Neutrophil (primary cell): ENCODE measurements around the gene GLT6D1.

Source experiments
- H3K27ac ChIP-seq: fragments of 200-600 bp; sonication (generic); 2 replicates; pipeline ENCODE4 v1.5.1; 2016; ENCODE audit warnings: mild to moderate bottlenecking, moderate library complexity
- H3K27me3 ChIP-seq: fragments of 200-600 bp; sonication (generic); 2 replicates; pipeline ENCODE4 v1.6.0; 2016; ENCODE audit warnings: mild to moderate bottlenecking
- H3K36me3 ChIP-seq: fragments of 200-600 bp; sonication (generic); 2 replicates; pipeline ENCODE4 v1.5.1; 2017
- H3K4me1 ChIP-seq, 2 experiments: fragments of 200-600 bp in 1 of 2; sonication (generic) in 1 of 2; 1 replicate in 1 of 2; 2 replicates in 1 of 2; pipeline versions ENCODE4 v1.5.1 to v1.6.1; 2013 to 2016; ENCODE audit warnings: low read depth in 1 of 2, low read length in 1 of 2, mild to moderate bottlenecking in 1 of 2, moderate library complexity in 1 of 2; ENCODE audit not compliant: control insufficient read depth in 1 of 2, insufficient read depth in 1 of 2
- H3K4me3 ChIP-seq, 2 experiments: fragments of 200-600 bp in 1 of 2; sonication (generic) in 1 of 2; 1 replicate in 1 of 2; 2 replicates in 1 of 2; pipeline ENCODE4 v1.5.1; 2013 to 2016; ENCODE audit warnings: low read depth in 1 of 2, low read length in 1 of 2, mild to moderate bottlenecking in 1 of 2, moderate library complexity in 1 of 2
- H3K9me3 ChIP-seq: fragments of 200-600 bp; sonication (generic); 2 replicates; pipeline ENCODE4 v1.5.1; 2016
- TF ChIP-seq, protein P1 (sequence below): fragments of 200-600 bp; sonication (generic); IDR thresholded peaks from 2 replicates; pipeline ENCODE4 v1.5.1; 2016; ENCODE audit warnings: antibody characterized with exemption

The GLT6D1 gene

DNA sequence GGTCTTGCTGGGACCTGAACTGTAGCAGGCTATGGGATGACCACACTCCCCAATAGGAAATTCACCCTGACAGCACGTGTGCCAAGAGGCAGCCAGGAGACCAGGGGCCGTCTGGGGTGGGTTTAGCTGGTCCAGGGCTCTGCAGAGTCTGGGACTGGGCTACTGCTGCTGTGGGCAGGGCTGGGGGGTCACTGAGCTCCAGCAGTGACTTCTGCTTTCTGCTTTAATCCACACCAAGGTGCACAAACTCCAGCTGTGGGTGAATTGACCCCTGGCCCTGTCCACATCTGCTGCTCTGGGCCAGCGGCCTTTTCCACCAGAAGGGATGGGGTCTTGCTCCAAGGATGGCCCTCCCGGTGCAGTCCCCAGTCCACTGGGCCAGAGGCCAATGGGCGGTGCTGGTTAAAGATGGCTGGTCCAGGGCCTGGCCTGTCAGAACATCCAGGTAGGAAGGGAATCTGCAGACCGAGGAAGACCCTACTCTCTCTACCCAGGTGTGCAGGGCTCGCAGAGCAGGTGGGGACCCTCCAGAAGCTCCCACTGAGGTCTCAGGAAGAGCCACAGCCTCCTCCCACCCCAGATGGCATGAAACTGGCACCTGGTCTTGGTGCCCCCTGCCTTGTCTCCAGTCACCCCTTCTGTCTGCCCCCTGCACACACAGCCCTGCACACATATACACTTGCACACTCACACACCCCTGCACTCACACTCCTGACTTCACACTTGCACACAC is 28.0 kb downstream of the GLT6D1 start:
- no peaks in the 10 kb centered on the region for H3K4me1 ChIP-seq
- H3K27ac ChIP-seq: no peak overlapping the region
- H3K9me3 ChIP-seq: no peaks in the 10 kb centered on the region
- H3K36me3 ChIP-seq: no peaks in the 10 kb centered on the region
- no peaks in the 10 kb centered on the region for H3K27me3 ChIP-seq
- no peak overlapping the region for H3K4me3 ChIP-seq
- TF ChIP-seq, protein P1, sequence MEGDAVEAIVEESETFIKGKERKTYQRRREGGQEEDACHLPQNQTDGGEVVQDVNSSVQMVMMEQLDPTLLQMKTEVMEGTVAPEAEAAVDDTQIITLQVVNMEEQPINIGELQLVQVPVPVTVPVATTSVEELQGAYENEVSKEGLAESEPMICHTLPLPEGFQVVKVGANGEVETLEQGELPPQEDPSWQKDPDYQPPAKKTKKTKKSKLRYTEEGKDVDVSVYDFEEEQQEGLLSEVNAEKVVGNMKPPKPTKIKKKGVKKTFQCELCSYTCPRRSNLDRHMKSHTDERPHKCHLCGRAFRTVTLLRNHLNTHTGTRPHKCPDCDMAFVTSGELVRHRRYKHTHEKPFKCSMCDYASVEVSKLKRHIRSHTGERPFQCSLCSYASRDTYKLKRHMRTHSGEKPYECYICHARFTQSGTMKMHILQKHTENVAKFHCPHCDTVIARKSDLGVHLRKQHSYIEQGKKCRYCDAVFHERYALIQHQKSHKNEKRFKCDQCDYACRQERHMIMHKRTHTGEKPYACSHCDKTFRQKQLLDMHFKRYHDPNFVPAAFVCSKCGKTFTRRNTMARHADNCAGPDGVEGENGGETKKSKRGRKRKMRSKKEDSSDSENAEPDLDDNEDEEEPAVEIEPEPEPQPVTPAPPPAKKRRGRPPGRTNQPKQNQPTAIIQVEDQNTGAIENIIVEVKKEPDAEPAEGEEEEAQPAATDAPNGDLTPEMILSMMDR: no peak

DNA sequence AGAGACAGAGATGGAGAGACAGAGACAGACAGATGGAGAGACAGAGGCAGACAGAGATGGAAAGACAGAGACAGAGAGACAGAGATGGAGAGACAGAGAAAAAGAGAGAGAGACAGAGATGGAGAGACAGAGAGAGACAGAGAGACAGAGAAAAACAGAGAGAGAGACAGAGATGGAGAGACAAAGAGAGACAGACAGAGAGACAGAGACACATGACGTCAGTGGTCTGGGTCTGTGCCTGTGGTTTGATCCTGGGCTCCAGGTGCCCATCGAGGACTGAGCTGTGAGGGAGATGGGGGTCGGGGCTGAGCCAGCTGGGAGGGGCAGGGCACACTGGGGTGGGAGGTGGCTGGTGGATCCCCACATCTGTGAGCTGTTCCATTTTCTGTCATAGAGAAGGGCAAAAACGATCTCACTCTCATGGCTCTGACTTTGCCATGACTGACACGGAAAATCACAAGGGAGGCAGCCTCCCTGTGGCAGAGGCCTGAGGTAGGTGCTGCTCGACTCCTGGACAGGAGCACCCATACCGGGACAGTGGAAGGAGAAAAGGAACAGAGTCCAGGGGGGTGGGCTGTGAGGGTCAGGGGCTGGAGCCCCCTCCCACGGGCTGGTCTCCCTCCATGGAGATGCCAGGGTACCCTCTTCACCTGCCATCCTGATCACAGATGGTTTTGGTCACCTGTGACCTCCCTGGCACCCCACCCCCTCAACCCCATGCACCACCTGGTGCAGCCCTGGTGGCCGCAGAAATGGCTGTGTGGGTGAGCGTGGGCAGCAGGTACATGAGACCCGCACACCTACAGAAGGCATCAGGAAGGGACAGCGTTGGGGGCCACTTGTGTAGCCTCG is 28.8 kb downstream of the GLT6D1 start:
- Histone ChIP-seq H3K9me3 (no peaks in the 10 kb centered on the region), H3K4me1 (no peaks in the 10 kb centered on the region), H3K36me3 (no peaks in the 10 kb centered on the region), H3K4me3 (no peak overlapping the region), H3K27me3 (no peaks in the 10 kb centered on the region), H3K27ac (no peak overlapping the region)
- TF ChIP-seq, protein P1: no peak

DNA sequence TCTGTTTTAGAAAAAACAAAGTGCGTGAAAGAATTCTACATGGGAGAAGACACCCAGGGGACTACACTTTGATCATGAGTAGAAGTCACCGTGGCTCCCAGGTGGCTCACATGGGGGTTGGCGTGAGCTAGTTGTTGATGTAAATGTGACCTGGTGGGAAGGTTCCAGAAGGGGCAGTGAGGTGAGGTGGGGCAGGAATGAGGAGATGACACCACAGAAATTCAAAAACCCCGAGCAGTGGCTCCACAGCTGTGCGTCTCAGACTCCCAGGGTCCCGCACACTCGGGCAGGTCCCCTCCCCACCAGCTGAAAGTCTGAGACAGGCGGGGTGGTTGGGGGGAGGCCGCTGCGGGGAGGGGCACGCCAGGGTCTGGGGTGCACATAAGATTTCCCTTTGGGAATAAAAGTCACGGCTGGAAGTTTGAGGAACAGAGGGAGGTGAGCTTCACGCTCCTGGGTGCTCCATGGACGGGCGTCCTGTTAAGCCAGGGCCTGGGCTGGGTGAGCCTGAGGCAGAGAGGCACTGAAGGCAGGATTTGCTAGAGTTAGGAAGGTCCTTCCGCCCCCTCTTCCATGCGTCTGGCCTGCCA is 29.9 kb downstream of the GLT6D1 start:
- Histone ChIP-seq H3K9me3 (no peaks in the 10 kb centered on the region), H3K4me3 (no peak overlapping the region), H3K27me3 (no peaks in the 10 kb centered on the region), H3K4me1 (no peaks in the 10 kb centered on the region), H3K27ac (no peak overlapping the region), H3K36me3 (no peaks in the 10 kb centered on the region)
- TF ChIP-seq, protein P1: no peak

DNA sequence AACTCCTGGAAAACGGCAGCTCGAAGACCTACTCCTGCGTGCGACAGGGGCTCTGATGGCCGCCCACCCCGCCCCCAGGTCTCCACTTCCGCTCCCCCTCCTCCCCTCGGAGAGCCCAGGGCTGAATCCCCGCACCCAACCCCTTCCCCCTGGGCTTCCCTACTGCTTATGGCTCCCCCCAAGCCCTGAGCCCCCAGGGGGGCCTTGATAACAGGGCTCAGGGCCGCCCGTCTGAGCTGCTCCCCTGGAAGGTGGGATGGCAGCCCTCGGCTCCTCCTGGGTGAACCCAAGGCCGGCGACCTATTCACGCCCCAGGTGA is 30.4 kb downstream of the GLT6D1 start:
- TF ChIP-seq, protein P1: no peak
- Histone ChIP-seq H3K4me3 (no peak overlapping the region), H3K4me1 (no peaks in the 10 kb centered on the region), H3K27ac (no peak overlapping the region), H3K27me3 (peaks cover 2% of the 10 kb centered on the region), H3K36me3 (no peaks in the 10 kb centered on the region), H3K9me3 (no peaks in the 10 kb centered on the region)

DNA sequence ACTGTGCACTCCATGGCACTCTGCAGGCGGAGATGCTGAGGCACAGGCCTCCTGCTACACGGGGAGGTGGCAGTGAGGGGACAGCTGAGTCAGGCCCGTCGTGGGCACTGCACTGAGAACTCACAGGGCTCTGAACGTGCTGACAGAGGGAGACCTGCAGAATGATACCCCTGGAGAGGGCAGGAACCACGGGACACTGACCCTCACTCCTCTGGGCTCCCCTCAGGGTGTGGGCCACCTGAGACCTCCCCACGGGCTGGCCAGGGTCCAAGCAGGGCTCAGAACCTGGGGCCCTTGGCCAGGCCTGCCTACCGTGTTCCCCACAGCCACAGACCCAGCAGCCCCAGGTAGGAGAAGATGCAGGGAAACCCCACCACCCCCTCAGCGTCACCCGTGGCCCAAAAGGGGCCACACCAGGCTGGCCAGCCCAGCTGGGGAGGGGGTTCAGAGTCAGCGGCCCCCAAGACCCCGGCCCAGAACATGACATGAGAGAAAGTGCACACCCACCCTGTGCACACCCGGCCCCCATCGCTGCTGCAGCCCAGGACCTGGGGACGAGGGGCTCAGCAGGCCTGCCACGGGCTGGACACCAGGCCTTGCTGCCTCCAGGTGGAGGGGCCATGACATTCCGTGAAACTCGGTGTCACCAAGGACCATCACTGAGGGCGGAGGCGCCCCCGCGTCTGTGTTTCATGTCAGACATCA is 30.9 kb downstream of the GLT6D1 start:
- Histone ChIP-seq H3K9me3 (no peaks in the 10 kb centered on the region), H3K27ac (no peak overlapping the region), H3K4me3 (no peak overlapping the region), H3K4me1 (no peaks in the 10 kb centered on the region), H3K27me3 (peaks cover 6% of the 10 kb centered on the region), H3K36me3 (no peaks in the 10 kb centered on the region)
- TF ChIP-seq, protein P1: no peak
